PC-3 (cell line): ENCODE measurements around the gene DPH1.
"Not testable (repeated sequence)": the region's sequence is repeated elsewhere in the genome, so short reads cannot be mapped to it uniquely, and the experiment has no call there.

Source experiments
- CTCF ChIP-seq: fragments of 300-600 bp; sonication (generic); conservative IDR thresholded peaks from 2 replicates; pipeline ENCODE4 v1.5.1; 2017; ENCODE audit warnings: antibody characterized with exemption, low read depth, mild to moderate bottlenecking, low read length
- EZH2 ChIP-seq: fragments of 300-600 bp; sonication (generic); IDR thresholded peaks from one replicate; pipeline ENCODE4 v1.6.1; 2017; ENCODE audit warnings: antibody characterized with exemption, mild to moderate bottlenecking, low read length; ENCODE audit not compliant: unreplicated experiment
- EZH2phosphoT487 ChIP-seq: fragments of 300-600 bp; sonication (generic); IDR thresholded peaks from 2 replicates; pipeline ENCODE4 v1.6.1; 2018; ENCODE audit warnings: mild to moderate bottlenecking, antibody characterized with exemption, low read length, borderline replicate concordance

- TF ChIP-seq CTCF, EZH2, EZH2phosphoT487: not testable (repeated sequence)
These were observed 47.1 kb upstream of the DPH1 start for GRCh38 chr17:1982793-1983366.
